Cardiac muscle cell (in vitro differentiated cells and primary cell): ENCODE data around the gene ROR2. TPM values are rescaled to one million over a fixed set of nuclear protein-coding genes. Genes with fewer than 3 reads are reported as not detected.
A peak's percentile ranks its signal among the peaks of the same experiment; 100 is the strongest.

Experiments
- DNase-seq, 2 donors: peaks; one replicate each; pipeline versions ENCODE4 v3.0.0 to v3.0.0-alpha.2; 2010 to 2017; ENCODE audit warnings: low read depth in 1 of 2, low spot score in 1 of 2
- H3K27ac ChIP-seq: fragments of 200-600 bp; sonication (generic); 2 replicates; pipeline ENCODE4 v1.5.1; 2016
- H3K27me3 ChIP-seq: fragments of 200-600 bp; sonication (generic); 2 replicates; pipeline ENCODE4 v1.6.0; 2016; ENCODE audit warnings: control low read depth
- H3K36me3 ChIP-seq: fragments of 200-600 bp; sonication (generic); 2 replicates; pipeline ENCODE4 v1.5.1; 2016; ENCODE audit warnings: control low read depth
- H3K4me1 ChIP-seq: fragments of 200-600 bp; sonication (generic); 2 replicates; pipeline ENCODE4 v1.8.1; 2017; ENCODE audit warnings: low read depth, mild to moderate bottlenecking, mixed run types
- H3K4me3 ChIP-seq: fragments of 200-600 bp; sonication (generic); 2 replicates; pipeline ENCODE4 v1.5.1; 2016; ENCODE audit warnings: mild to moderate bottlenecking
- H3K9me3 ChIP-seq: fragments of 200-600 bp; sonication (generic); 2 replicates; pipeline ENCODE4 v1.5.1; 2017; ENCODE audit warnings: low read depth, mild to moderate bottlenecking, control low read depth
- CTCF ChIP-seq: IDR thresholded peaks from 2 replicates; pipeline ENCODE4 v1.5.1; 2012; ENCODE audit warnings: low read depth, mild to moderate bottlenecking, low read length
- polyA plus RNA-seq: library from polyadenylated mRNA; unstranded; fragments of >200 nt; fragmentation: Nextera tagmentation; extraction: Ambion mirVana; gene quantifications from 2 replicates; pipeline ENCODE4 v1.2.1, GENCODE V29; 2016
- total RNA-seq: library from RNA; depleted of rRNA; stranded (reverse); fragments of >200 nt; gene quantifications from 2 replicates; pipeline ENCODE4 v1.2.3, GENCODE V29; 2016

The ROR2 gene
- total and polyA plus RNA-seq, 2 experiments from 2014 or later: 21.5 to 38.6 TPM

- H3K4me1 ChIP-seq: peaks cover 11% of the 10 kb centered on the region
- H3K9me3 ChIP-seq: no peaks in the 10 kb centered on the region
- H3K36me3 ChIP-seq: no peaks in the 10 kb centered on the region
- peak in 1 of 2 donors; percentile 20 for DNase-seq
- H3K27me3 ChIP-seq: no peaks in the 10 kb centered on the region
- H3K4me3 ChIP-seq: no peak overlapping the region
- TF ChIP-seq CTCF: no peak
- no peak overlapping the region for H3K27ac ChIP-seq
Measured at GRCh38 chr9:91778031-91778430, 172.0 kb downstream of the ROR2 start.

GRCh38 chr9:91777292-91777830, 172.7 kb downstream of the ROR2 start:
- TF ChIP-seq CTCF: no peak
- Histone ChIP-seq H3K4me1 (peaks cover 11% of the 10 kb centered on the region), H3K9me3 (no peaks in the 10 kb centered on the region), H3K4me3 (no peak overlapping the region), H3K36me3 (no peaks in the 10 kb centered on the region), H3K27me3 (no peaks in the 10 kb centered on the region), H3K27ac (no peak overlapping the region)
- peak in 1 of 2 donors; percentile 91 for DNase-seq

- Histone ChIP-seq H3K9me3 (no peaks in the 10 kb centered on the region), H3K27ac (no peak overlapping the region), H3K4me3 (no peak overlapping the region), H3K27me3 (no peaks in the 10 kb centered on the region), H3K36me3 (no peaks in the 10 kb centered on the region), H3K4me1 (peaks cover 11% of the 10 kb centered on the region)
- TF ChIP-seq CTCF: no peak
- DNase-seq: peak in 1 of 2 donors; percentile 85
Measured at GRCh38 chr9:91776409-91777291, 173.4 kb downstream of the ROR2 start.

- Histone ChIP-seq H3K27ac (no peak overlapping the region), H3K27me3 (no peaks in the 10 kb centered on the region), H3K4me1 (peaks cover 15% of the 10 kb centered on the region), H3K9me3 (no peaks in the 10 kb centered on the region), H3K4me3 (no peak overlapping the region), H3K36me3 (no peaks in the 10 kb centered on the region)
- no peak for DNase-seq
- no peak for TF ChIP-seq CTCF
Measured at GRCh38 chr9:91775708-91776028, 174.4 kb downstream of the ROR2 start.

GRCh38 chr9:91775011-91775707, 174.9 kb downstream of the ROR2 start:
- DNase-seq: peak; percentile 71 to 81

More at GRCh38 chr9:91775011-91775707, 174.9 kb downstream of the ROR2 start:
- peak; percentile 80 for TF ChIP-seq CTCF
- Histone ChIP-seq H3K9me3 (no peaks in the 10 kb centered on the region), H3K4me3 (no peak overlapping the region), H3K27me3 (no peaks in the 10 kb centered on the region), H3K4me1 (peaks cover 20% of the 10 kb centered on the region), H3K36me3 (no peaks in the 10 kb centered on the region), H3K27ac (no peak overlapping the region)
